Neural cell (in vitro differentiated cells): ENCODE measurements around the gene PCMTD2. TPM values are rescaled to one million over a fixed set of nuclear protein-coding genes. Genes with fewer than 3 reads are reported as not detected.

ENCODE experiments used
- H2AFZ ChIP-seq: fragments of 200-600, 300-800 bp; sonication (generic), shearing (Covaris generic); 2 replicates; pipeline ENCODE4 v1.6.0; 2014; ENCODE audit warnings: low read depth, mild to moderate bottlenecking, antibody characterized with exemption, low read length, moderate library complexity
- H3F3A ChIP-seq: fragments of 200-600 bp; shearing (Covaris generic); 2 replicates; pipeline ENCODE4 v1.6.1; 2016; ENCODE audit warnings: mild to moderate bottlenecking, moderate library complexity, mixed read lengths, antibody characterized with exemption, low read length; ENCODE audit not compliant: insufficient read depth, poor library complexity, severe bottlenecking
- H3K27ac ChIP-seq: fragments of 200-600, 300-800 bp; sonication (generic), shearing (Covaris generic); 2 replicates; pipeline ENCODE4 v1.5.1; 2014; ENCODE audit warnings: mild to moderate bottlenecking, low read length, moderate library complexity
- H3K27me3 ChIP-seq: fragments of 300-800, 200-600 bp; sonication (generic), shearing (Covaris generic); 2 replicates; pipeline ENCODE4 v1.6.0; 2014; ENCODE audit warnings: mild to moderate bottlenecking, low read depth, low read length, moderate library complexity; ENCODE audit not compliant: insufficient read depth
- H3K36me3 ChIP-seq: fragments of 300-800, 200-600 bp; sonication (generic), shearing (Covaris generic); 2 replicates; pipeline ENCODE4 v1.5.1; 2014; ENCODE audit warnings: mild to moderate bottlenecking, antibody characterized with exemption, low read length, moderate library complexity; ENCODE audit not compliant: insufficient read depth
- H3K4me2 ChIP-seq: fragments of 300-800, 200-600 bp; sonication (generic), shearing (Covaris generic); 2 replicates; pipeline ENCODE4 v1.6.0; 2014; ENCODE audit warnings: mild to moderate bottlenecking, low read length
- H3K4me3 ChIP-seq: fragments of 300-800, 200-600 bp; sonication (generic), shearing (Covaris generic); 2 replicates; pipeline ENCODE4 v1.5.1; 2014; ENCODE audit warnings: mild to moderate bottlenecking, low read length, moderate library complexity
- H3K79me2 ChIP-seq: fragments of 200-600 bp; shearing (Covaris generic); replicated peaks from 2 replicates; pipeline ENCODE4 v1.6.0; 2014; ENCODE audit warnings: mild to moderate bottlenecking, low read length, moderate library complexity; ENCODE audit not compliant: insufficient read depth
- H3K9ac ChIP-seq: fragments of 300-800, 200-600 bp; sonication (generic), shearing (Covaris generic); 2 replicates; pipeline ENCODE4 v1.6.1; 2016; ENCODE audit warnings: mild to moderate bottlenecking, low read length, mixed read lengths
- H3K9me2 ChIP-seq: fragments of 200-600 bp; shearing (Covaris generic); 2 replicates; pipeline ENCODE4 v1.6.1; 2016; ENCODE audit warnings: mild to moderate bottlenecking, low read length, mixed read lengths; ENCODE audit not compliant: insufficient read depth
- H3K9me3 ChIP-seq: fragments of 200-600, 300-800 bp; sonication (generic), shearing (Covaris generic); 2 replicates; pipeline ENCODE4 v1.6.1; 2016; ENCODE audit warnings: mild to moderate bottlenecking, mixed run types, low read length, moderate library complexity, mixed read lengths
- H4K20me1 ChIP-seq: fragments of 200-600 bp; shearing (Covaris generic); 2 replicates; pipeline ENCODE4 v1.6.1; 2016; ENCODE audit warnings: mild to moderate bottlenecking, mixed run types; ENCODE audit not compliant: insufficient read depth
- EP300 ChIP-seq: fragments of 450-650 bp; conservative IDR thresholded peaks from 2 replicates; pipeline ENCODE4 v1.6.1; 2014; ENCODE audit warnings: antibody characterized with exemption, mild to moderate bottlenecking, moderate library complexity; ENCODE audit not compliant: poor library complexity, severe bottlenecking
- EZH2 ChIP-seq: fragments of 200-600, 300-800 bp; shearing (Covaris generic), sonication (generic); IDR thresholded peaks from 2 replicates; pipeline ENCODE4 v1.6.1; 2014; ENCODE audit warnings: antibody characterized with exemption, low read length, borderline replicate concordance, mild to moderate bottlenecking; ENCODE audit not compliant: insufficient read depth, poor library complexity, severe bottlenecking
- MXI1 ChIP-seq: fragments of 450-650 bp; conservative IDR thresholded peaks from 2 replicates; pipeline ENCODE4 v1.6.1; 2014; ENCODE audit warnings: antibody characterized with exemption, mild to moderate bottlenecking; ENCODE audit not compliant: poor library complexity, severe bottlenecking
- POLR2AphosphoS5 ChIP-seq: IDR thresholded peaks from 2 replicates; pipeline ENCODE4 v1.6.1; 2012
- RAD21 ChIP-seq: fragments of 450-650 bp; conservative IDR thresholded peaks from 2 replicates; pipeline ENCODE4 v1.6.1; 2014; ENCODE audit warnings: antibody characterized with exemption, mild to moderate bottlenecking, moderate library complexity
- SMC3 ChIP-seq: fragments of 450-650 bp; conservative IDR thresholded peaks from 2 replicates; pipeline ENCODE4 v1.6.1; 2014; ENCODE audit warnings: antibody characterized with exemption, mild to moderate bottlenecking, moderate library complexity; ENCODE audit not compliant: poor library complexity
- TAF1 ChIP-seq: IDR thresholded peaks from 2 replicates; pipeline ENCODE4 v1.6.1; 2012; ENCODE audit warnings: low read depth
- polyA plus RNA-seq: library from polyadenylated mRNA; depleted of rRNA; stranded (reverse); fragments of >200 nt; gene quantifications from 2 replicates; pipeline ENCODE4 v1.2.3, GENCODE V29; 2014
- TF ChIP-seq, protein P1 (sequence below): fragments of 450-650 bp; IDR thresholded peaks from 2 replicates; pipeline ENCODE4 v1.5.1; 2014; ENCODE audit warnings: antibody characterized with exemption, mild to moderate bottlenecking, moderate library complexity; ENCODE audit not compliant: poor library complexity, severe bottlenecking
- TF ChIP-seq, protein P2 (sequence below): IDR thresholded peaks from 2 replicates; pipeline ENCODE4 v1.6.1; 2012; ENCODE audit warnings: borderline replicate concordance

The PCMTD2 gene
- polyA plus RNA-seq, 1 donor from 2014 or later, result 270 TPM

DNA sequence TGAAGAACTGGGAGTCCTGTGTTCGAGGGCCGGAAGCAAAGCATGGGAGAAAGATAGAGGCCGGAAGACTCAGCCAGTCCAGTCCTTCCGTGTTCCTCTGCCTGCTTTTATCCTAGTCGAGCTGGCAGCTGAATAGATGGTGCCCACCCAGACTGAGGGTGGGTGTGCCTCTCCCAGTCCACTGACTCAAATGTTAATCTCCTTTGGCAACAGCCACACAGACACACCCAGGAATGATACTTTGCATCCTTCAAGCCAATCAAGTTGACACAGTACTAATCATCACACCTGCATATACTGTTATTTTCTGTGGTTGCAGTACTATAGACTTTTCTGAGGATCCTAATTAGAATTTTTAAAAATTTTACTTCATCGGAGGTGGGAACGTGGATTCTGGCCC lies 21.3 kb downstream of the PCMTD2 start:
- no peaks in the 10 kb centered on the region for H3K79me2 ChIP-seq
- no peak overlapping the region for H3K4me3 ChIP-seq
- H3K9me3 ChIP-seq, result no peaks in the 10 kb centered on the region
- no peaks in the 10 kb centered on the region for H4K20me1 ChIP-seq
- no peak overlapping the region for H3K9ac ChIP-seq
- TF ChIP-seq, protein P1, sequence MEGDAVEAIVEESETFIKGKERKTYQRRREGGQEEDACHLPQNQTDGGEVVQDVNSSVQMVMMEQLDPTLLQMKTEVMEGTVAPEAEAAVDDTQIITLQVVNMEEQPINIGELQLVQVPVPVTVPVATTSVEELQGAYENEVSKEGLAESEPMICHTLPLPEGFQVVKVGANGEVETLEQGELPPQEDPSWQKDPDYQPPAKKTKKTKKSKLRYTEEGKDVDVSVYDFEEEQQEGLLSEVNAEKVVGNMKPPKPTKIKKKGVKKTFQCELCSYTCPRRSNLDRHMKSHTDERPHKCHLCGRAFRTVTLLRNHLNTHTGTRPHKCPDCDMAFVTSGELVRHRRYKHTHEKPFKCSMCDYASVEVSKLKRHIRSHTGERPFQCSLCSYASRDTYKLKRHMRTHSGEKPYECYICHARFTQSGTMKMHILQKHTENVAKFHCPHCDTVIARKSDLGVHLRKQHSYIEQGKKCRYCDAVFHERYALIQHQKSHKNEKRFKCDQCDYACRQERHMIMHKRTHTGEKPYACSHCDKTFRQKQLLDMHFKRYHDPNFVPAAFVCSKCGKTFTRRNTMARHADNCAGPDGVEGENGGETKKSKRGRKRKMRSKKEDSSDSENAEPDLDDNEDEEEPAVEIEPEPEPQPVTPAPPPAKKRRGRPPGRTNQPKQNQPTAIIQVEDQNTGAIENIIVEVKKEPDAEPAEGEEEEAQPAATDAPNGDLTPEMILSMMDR, result no peak
- no peak for TF ChIP-seq EZH2
- TF ChIP-seq SMC3, result no peak
- TF ChIP-seq RAD21, result no peak
- no peak for TF ChIP-seq TAF1
- TF ChIP-seq, protein P2, sequence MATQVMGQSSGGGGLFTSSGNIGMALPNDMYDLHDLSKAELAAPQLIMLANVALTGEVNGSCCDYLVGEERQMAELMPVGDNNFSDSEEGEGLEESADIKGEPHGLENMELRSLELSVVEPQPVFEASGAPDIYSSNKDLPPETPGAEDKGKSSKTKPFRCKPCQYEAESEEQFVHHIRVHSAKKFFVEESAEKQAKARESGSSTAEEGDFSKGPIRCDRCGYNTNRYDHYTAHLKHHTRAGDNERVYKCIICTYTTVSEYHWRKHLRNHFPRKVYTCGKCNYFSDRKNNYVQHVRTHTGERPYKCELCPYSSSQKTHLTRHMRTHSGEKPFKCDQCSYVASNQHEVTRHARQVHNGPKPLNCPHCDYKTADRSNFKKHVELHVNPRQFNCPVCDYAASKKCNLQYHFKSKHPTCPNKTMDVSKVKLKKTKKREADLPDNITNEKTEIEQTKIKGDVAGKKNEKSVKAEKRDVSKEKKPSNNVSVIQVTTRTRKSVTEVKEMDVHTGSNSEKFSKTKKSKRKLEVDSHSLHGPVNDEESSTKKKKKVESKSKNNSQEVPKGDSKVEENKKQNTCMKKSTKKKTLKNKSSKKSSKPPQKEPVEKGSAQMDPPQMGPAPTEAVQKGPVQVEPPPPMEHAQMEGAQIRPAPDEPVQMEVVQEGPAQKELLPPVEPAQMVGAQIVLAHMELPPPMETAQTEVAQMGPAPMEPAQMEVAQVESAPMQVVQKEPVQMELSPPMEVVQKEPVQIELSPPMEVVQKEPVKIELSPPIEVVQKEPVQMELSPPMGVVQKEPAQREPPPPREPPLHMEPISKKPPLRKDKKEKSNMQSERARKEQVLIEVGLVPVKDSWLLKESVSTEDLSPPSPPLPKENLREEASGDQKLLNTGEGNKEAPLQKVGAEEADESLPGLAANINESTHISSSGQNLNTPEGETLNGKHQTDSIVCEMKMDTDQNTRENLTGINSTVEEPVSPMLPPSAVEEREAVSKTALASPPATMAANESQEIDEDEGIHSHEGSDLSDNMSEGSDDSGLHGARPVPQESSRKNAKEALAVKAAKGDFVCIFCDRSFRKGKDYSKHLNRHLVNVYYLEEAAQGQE, result no peak
- TF ChIP-seq MXI1, result no peak
- no peak for TF ChIP-seq EP300
- no peak for TF ChIP-seq POLR2AphosphoS5
- H3F3A ChIP-seq, result no peaks in the 10 kb centered on the region
- H3K27ac ChIP-seq, result no peak overlapping the region
- H3K9me2 ChIP-seq, result no peaks in the 10 kb centered on the region
- H3K27me3 ChIP-seq, result no peaks in the 10 kb centered on the region
- H3K36me3 ChIP-seq, result no peaks in the 10 kb centered on the region
- no peak overlapping the region for H3K4me2 ChIP-seq
- H2AFZ ChIP-seq, result no peak overlapping the region

DNA sequence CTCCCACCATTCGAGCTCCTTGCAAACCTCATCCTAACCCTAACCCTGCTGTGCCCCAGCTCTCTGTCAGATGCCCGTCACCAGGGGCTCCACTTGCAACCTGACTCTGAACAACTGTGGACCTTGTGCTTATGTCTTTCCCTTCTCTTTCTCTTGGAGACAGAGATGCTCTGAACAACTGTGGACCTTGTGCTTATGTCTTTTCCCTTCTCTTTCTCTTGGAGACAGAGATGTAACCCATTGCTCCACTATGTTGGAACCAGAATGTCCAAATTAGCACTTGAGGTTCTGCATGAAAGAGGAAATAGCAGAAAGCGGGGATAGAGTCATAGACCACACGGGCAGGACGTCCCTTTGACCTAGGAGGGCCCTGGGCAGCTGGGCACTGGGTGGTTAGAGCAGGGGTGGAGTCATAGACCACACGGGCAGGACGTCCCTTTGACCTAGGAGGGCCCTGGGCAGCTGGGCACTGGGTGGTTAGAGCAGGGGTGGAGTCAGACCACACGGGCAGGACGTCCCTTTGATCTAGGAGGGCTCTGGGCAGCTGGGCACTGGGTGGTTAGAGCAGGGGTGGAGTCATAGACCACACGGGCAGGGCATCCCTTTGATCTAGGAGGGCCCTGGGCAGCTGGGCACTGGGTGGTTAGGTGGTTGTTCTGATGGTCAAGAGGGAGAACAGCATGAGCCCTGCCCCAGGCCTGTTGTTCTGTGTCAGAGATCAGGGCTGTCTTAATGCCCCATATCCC lies 22.2 kb downstream of the PCMTD2 start:
- H3K4me3 ChIP-seq, result no peak overlapping the region
- H3K27ac ChIP-seq, result no peak overlapping the region
- H3K9me2 ChIP-seq, result no peaks in the 10 kb centered on the region
- H2AFZ ChIP-seq, result no peak overlapping the region
- H3K9me3 ChIP-seq, result no peaks in the 10 kb centered on the region
- no peak overlapping the region for H3K9ac ChIP-seq
- H3K27me3 ChIP-seq, result no peaks in the 10 kb centered on the region
- no peaks in the 10 kb centered on the region for H3K79me2 ChIP-seq
- no peaks in the 10 kb centered on the region for H3F3A ChIP-seq
- TF ChIP-seq RAD21 (no peak), SMC3 (no peak), EP300 (no peak), TAF1 (no peak), POLR2AphosphoS5 (no peak), EZH2 (no peak), MXI1 (no peak)
- TF ChIP-seq, protein P1, result no peak
- TF ChIP-seq, protein P2, result no peak
- no peaks in the 10 kb centered on the region for H3K36me3 ChIP-seq
- no peaks in the 10 kb centered on the region for H4K20me1 ChIP-seq
- H3K4me2 ChIP-seq, result no peak overlapping the region
